Activated CD4-positive, alpha-beta T cell treated with anti-CD3 and anti-CD28 coated beads, Interleukin-2, Interleukin-4, amounts not matched to agents 100 ng/mL and 50 ng/mL, durations not matched to agents 16 hours and 8 hours (primary cell): Measurements from ENCODE around the gene RING1.

ENCODE experiments used
- DNase-seq: peaks from one replicate; pipeline ENCODE4 v3.0.0-alpha.2; 2020; ENCODE audit warnings: low spot score

The RING1 gene

GRCh38 chr6:33208091-33208967 is at the start of gene RING1:
Gene RING1, plus strand, starts transcription at chr6:33208500. Its CDS starts 323 bp downstream, at chr6:33208823.
- peak; percentile 82 for DNase-seq

GRCh38 chr6:33160096-33160495 is 48.2 kb upstream of the RING1 start:
- no peak for DNase-seq

GRCh38 chr6:33160728-33161344 is 47.5 kb upstream of the RING1 start:
- no peak for DNase-seq

GRCh38 chr6:33161354-33162331 is 46.7 kb upstream of the RING1 start:
- peak; percentile 83 for DNase-seq

GRCh38 chr6:33163540-33163939 is 44.8 kb upstream of the RING1 start:
- no peak for DNase-seq

- DNase-seq = no peak
Observed at GRCh38 chr6:33164176-33164575, 44.1 kb upstream of the RING1 start.

- DNase-seq = no peak
Observed at GRCh38 chr6:33164665-33165373, 43.5 kb upstream of the RING1 start.

GRCh38 chr6:33165581-33166258 is 42.6 kb upstream of the RING1 start:
- DNase-seq = no peak

- DNase-seq = no peak
Observed at GRCh38 chr6:33166363-33166762, 41.9 kb upstream of the RING1 start.

- DNase-seq = no peak
Observed at GRCh38 chr6:33166811-33167210, 41.5 kb upstream of the RING1 start.

- no peak for DNase-seq
Observed at GRCh38 chr6:33167374-33168283, 40.7 kb upstream of the RING1 start.

GRCh38 chr6:33168284-33168601 is 40.1 kb upstream of the RING1 start:
- DNase-seq = no peak

GRCh38 chr6:33168639-33169038 is 39.7 kb upstream of the RING1 start:
- DNase-seq = no peak

- DNase-seq = no peak
Observed at GRCh38 chr6:33169291-33170175, 38.8 kb upstream of the RING1 start.

- DNase-seq = no peak
Observed at GRCh38 chr6:33170176-33171015, 37.9 kb upstream of the RING1 start.

- no peak for DNase-seq
Observed at GRCh38 chr6:33171016-33171879, 37.1 kb upstream of the RING1 start.
